ENCODE measurements around the gene IFIT2.
"Not testable (repeated sequence)": the region's sequence is repeated elsewhere in the genome, so short reads cannot be mapped to it uniquely, and the experiment has no call there.

IFIT2 gene

GRCh38 chr10:89280508-89280907 lies 21.3 kb upstream of the IFIT2 start:
- DNase-seq (ENCODE audit: low read depth in 2 of 2) = no peak

- DNase-seq (ENCODE audit: low read depth in 2 of 2) = no peak
Observed at GRCh38 chr10:89281606-89282395, 20.0 kb upstream of the IFIT2 start.

GRCh38 chr10:89283025-89283935 lies 18.6 kb upstream of the IFIT2 start:
- DNase-seq (ENCODE audit: low read depth in 2 of 2) = no peak

GRCh38 chr10:89283936-89284475 lies 17.8 kb upstream of the IFIT2 start:
- no peak for DNase-seq (ENCODE audit: low read depth in 2 of 2)

GRCh38 chr10:89284711-89285110 lies 17.1 kb upstream of the IFIT2 start:
- DNase-seq (ENCODE audit: low read depth in 2 of 2) = not testable (repeated sequence)

- DNase-seq (ENCODE audit: low read depth in 2 of 2) = not testable (repeated sequence)
Observed at GRCh38 chr10:89285303-89285702, 16.5 kb upstream of the IFIT2 start.

GRCh38 chr10:89294721-89295239 lies 7.1 kb upstream of the IFIT2 start:
- DNase-seq (ENCODE audit: low read depth in 2 of 2) = no peak

- no peak for DNase-seq (ENCODE audit: low read depth in 2 of 2)
Observed at GRCh38 chr10:89295597-89295996, 6.2 kb upstream of the IFIT2 start.

GRCh38 chr10:89296220-89296648 lies 5.6 kb upstream of the IFIT2 start:
- DNase-seq (ENCODE audit: low read depth in 2 of 2) = no peak

- DNase-seq (ENCODE audit: low read depth in 2 of 2) = no peak
Observed at GRCh38 chr10:89297356-89297755, 4.5 kb upstream of the IFIT2 start.

- no peak for DNase-seq (ENCODE audit: low read depth in 2 of 2)
Observed at GRCh38 chr10:89297791-89298190, 4.1 kb upstream of the IFIT2 start.

GRCh38 chr10:89299031-89299430 lies 2.8 kb upstream of the IFIT2 start:
- no peak for DNase-seq (ENCODE audit: low read depth in 2 of 2)

GRCh38 chr10:89301232-89301631 lies 614 bp upstream of the IFIT2 start:
- no peak for DNase-seq (ENCODE audit: low read depth in 2 of 2)

GRCh38 chr10:89302625-89303024 lies 779 bp downstream of the IFIT2 start:
- no peak for DNase-seq (ENCODE audit: low read depth in 2 of 2)

GRCh38 chr10:89303161-89303560 lies 1.3 kb downstream of the IFIT2 start:
- DNase-seq (ENCODE audit: low read depth in 2 of 2) = no peak

- DNase-seq (ENCODE audit: low read depth in 2 of 2) = no peak
Observed at GRCh38 chr10:89304026-89304425, 2.2 kb downstream of the IFIT2 start.

- DNase-seq (ENCODE audit: low read depth in 2 of 2) = no peak
Observed at GRCh38 chr10:89304446-89304845, 2.6 kb downstream of the IFIT2 start.

- no peak for DNase-seq (ENCODE audit: low read depth in 2 of 2)
Observed at GRCh38 chr10:89304925-89305324, 3.1 kb downstream of the IFIT2 start.

- no peak for DNase-seq (ENCODE audit: low read depth in 2 of 2)
Observed at GRCh38 chr10:89305766-89306433, 4.1 kb downstream of the IFIT2 start.

- no peak for DNase-seq (ENCODE audit: low read depth in 2 of 2)
Observed at GRCh38 chr10:89306434-89307268, 4.8 kb downstream of the IFIT2 start.

GRCh38 chr10:89307269-89307577 lies 5.4 kb downstream of the IFIT2 start:
- DNase-seq (ENCODE audit: low read depth in 2 of 2) = no peak

Measured in stimulated activated CD4-positive, alpha-beta T cell treated with anti-CD3 and anti-CD28 coated beads, Interleukin-1b, Interleukin-23, amount 100 ng/mL, for 1 hour (primary cell).